VCaP (cell line): ENCODE data around the gene RAET1G.
"Not testable (repeated sequence)": the region's sequence is repeated elsewhere in the genome, so short reads cannot be mapped to it uniquely, and the experiment has no call there.

ENCODE experiments used
- H3K27ac ChIP-seq: fragments of 450-650 bp; 2 replicates; pipeline ENCODE4 v1.5.1; 2017
- TF ChIP-seq, protein P1 (sequence below): fragments of 450-650 bp; conservative IDR thresholded peaks from 2 replicates; pipeline ENCODE4 v1.5.1; 2017; ENCODE audit warnings: mild to moderate bottlenecking, moderate library complexity

The RAET1G gene

GRCh38 chr6:149951626-149952025, 28.7 kb upstream of the RAET1G start:
- H3K27ac ChIP-seq = no peak overlapping the region
- TF ChIP-seq, protein P1, sequence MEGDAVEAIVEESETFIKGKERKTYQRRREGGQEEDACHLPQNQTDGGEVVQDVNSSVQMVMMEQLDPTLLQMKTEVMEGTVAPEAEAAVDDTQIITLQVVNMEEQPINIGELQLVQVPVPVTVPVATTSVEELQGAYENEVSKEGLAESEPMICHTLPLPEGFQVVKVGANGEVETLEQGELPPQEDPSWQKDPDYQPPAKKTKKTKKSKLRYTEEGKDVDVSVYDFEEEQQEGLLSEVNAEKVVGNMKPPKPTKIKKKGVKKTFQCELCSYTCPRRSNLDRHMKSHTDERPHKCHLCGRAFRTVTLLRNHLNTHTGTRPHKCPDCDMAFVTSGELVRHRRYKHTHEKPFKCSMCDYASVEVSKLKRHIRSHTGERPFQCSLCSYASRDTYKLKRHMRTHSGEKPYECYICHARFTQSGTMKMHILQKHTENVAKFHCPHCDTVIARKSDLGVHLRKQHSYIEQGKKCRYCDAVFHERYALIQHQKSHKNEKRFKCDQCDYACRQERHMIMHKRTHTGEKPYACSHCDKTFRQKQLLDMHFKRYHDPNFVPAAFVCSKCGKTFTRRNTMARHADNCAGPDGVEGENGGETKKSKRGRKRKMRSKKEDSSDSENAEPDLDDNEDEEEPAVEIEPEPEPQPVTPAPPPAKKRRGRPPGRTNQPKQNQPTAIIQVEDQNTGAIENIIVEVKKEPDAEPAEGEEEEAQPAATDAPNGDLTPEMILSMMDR = no peak

GRCh38 chr6:149951096-149951495, 28.2 kb upstream of the RAET1G start:
- no peak overlapping the region for H3K27ac ChIP-seq
- TF ChIP-seq, protein P1 = no peak

DNA sequence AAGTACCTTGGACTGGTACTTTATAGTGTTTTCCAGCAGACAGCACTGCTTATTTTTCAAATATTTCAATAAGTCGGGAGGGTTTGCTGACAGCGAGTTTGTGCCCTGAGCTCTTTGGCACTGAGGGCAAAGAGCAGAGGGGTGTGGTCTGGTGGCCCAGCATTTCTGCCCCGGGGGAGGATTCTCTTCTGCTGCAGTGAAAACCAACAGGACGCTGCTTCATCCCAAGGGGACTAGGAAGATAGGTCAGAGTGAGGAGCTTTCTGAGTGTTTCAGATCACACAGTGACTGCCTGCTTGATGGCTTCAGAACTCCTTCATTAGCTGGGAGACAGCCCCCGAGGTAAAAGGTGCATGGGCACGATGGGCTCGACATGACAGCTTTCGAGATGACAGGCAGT, 27.5 kb upstream of the RAET1G start:
- TF ChIP-seq, protein P1 = no peak
- no peak overlapping the region for H3K27ac ChIP-seq

- TF ChIP-seq, protein P1 = no peak
- H3K27ac ChIP-seq = no peak overlapping the region
These were observed 25.7 kb upstream of the RAET1G start for GRCh38 chr6:149948616-149949015.

DNA sequence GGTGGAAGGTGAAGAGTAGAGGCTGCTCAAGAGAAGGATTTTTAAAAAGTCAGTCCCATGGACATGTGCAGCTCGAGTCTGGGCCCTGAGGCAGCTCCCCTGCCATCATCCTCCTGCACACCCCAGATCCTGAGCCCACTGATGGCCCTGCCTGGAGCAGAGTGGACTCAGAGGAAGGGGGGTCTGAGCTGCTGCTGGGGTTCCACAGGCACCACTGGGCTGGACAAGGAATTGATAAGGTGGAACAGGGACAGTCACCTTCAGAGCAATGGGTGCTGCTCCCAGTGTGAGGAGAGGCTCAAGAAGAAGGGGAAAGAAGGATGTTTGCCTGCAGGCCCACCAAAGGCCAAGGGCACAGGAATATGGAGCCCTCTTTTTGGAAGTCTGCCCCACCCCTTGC, 25.1 kb upstream of the RAET1G start:
- TF ChIP-seq, protein P1 = no peak
- no peak overlapping the region for H3K27ac ChIP-seq

- not testable (repeated sequence) for H3K27ac ChIP-seq
These were observed 24.6 kb upstream of the RAET1G start for GRCh38 chr6:149947533-149947932.

DNA sequence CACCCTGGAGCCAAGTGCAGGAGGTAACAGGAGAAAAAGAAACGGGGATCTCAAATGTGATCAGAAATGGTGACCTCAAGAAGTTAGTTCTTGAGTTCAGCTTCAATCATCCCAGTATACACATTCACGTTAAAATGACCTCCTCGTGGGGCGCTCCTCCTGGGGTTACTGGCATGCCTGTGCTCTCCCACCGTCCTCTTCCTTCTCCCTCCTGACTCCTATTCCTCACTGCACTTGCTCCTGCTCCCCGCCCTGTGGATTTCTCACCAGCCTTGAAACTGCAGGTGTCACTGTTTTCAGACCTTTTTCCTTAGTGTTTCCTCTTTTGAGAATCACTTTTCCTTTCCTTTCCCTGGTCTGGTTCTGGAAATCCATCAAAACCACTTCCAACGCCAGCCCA, 23.7 kb upstream of the RAET1G start:
- H3K27ac ChIP-seq = not testable (repeated sequence)

DNA sequence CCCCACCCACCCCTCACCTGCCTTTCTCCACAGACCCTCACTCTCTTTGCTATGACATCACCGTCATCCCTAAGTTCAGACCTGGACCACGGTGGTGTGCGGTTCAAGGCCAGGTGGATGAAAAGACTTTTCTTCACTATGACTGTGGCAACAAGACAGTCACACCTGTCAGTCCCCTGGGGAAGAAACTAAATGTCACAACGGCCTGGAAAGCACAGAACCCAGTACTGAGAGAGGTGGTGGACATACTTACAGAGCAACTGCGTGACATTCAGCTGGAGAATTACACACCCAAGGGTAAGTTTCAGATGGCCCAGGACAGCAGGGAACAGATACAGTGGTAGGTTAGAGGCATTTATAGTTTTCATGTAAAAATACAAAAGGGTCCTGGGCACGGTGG, 22.4 kb upstream of the RAET1G start:
- not testable (repeated sequence) for H3K27ac ChIP-seq

- H3K27ac ChIP-seq = not testable (repeated sequence)
These were observed 20.4 kb upstream of the RAET1G start for GRCh38 chr6:149943321-149943720.

DNA sequence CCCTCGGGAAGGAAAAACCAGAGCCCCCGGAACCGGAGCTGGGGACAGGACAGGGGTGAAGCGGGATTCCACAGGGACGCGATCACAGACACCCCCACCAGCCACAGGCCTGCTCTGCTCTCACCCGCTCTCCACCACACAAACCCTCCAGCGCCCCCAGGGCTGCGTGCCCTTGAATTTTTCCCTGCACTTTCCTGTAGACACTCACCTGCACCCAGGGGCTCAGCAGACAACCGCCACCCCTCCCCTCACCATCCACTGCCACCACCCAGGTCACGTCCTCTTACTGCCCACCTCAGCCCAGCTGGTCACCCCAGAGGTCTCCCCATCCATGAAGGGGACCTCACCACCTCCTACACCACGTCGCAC, 19.5 kb upstream of the RAET1G start:
- peak overlapping the region; percentile 47 for H3K27ac ChIP-seq
- TF ChIP-seq, protein P1 = no peak
